Astrocyte (in vitro differentiated cells and primary cell): ENCODE measurements around the gene CCDC68.

Source experiments
- EZH2 ChIP-seq: IDR thresholded peaks from 2 replicates; pipeline ENCODE4 v1.6.1; 2012; ENCODE audit warnings: mild to moderate bottlenecking, low read length, inconsistent platforms; ENCODE audit not compliant: insufficient read depth
- TF ChIP-seq, protein P1 (sequence below): IDR thresholded peaks from 2 replicates; pipeline ENCODE4 v1.5.1; 2011; ENCODE audit warnings: low read depth, mild to moderate bottlenecking, inconsistent platforms, low read length, moderate library complexity; ENCODE audit not compliant: insufficient read depth

- TF ChIP-seq, protein P1, sequence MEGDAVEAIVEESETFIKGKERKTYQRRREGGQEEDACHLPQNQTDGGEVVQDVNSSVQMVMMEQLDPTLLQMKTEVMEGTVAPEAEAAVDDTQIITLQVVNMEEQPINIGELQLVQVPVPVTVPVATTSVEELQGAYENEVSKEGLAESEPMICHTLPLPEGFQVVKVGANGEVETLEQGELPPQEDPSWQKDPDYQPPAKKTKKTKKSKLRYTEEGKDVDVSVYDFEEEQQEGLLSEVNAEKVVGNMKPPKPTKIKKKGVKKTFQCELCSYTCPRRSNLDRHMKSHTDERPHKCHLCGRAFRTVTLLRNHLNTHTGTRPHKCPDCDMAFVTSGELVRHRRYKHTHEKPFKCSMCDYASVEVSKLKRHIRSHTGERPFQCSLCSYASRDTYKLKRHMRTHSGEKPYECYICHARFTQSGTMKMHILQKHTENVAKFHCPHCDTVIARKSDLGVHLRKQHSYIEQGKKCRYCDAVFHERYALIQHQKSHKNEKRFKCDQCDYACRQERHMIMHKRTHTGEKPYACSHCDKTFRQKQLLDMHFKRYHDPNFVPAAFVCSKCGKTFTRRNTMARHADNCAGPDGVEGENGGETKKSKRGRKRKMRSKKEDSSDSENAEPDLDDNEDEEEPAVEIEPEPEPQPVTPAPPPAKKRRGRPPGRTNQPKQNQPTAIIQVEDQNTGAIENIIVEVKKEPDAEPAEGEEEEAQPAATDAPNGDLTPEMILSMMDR: no peak
- TF ChIP-seq EZH2: no peak
Measured at GRCh38 chr18:54932472-54932871, 26.8 kb downstream of the CCDC68 start.
